ENCODE measurements around the gene CCDC197. TPM values are rescaled to one million over a fixed set of nuclear protein-coding genes. Genes with fewer than 3 reads are reported as not detected.
A peak's percentile ranks its signal among the peaks of the same experiment; 100 is the strongest.

CCDC197 gene
- total RNA-seq, 1 experiment from 2014 or later, result not detected

GRCh38 chr14:94030571-94030970 lies 33.5 kb downstream of the CCDC197 start:
- no peak overlapping the region for H3T11ph ChIP-seq (ENCODE audit: low read length)
- H3K18ac ChIP-seq (ENCODE audit: insufficient read length, low read depth, low read length), result no peak overlapping the region
- no peak overlapping the region for H3K56ac ChIP-seq (ENCODE audit: insufficient read length, low read depth, low read length)
- no peaks in the 10 kb centered on the region for H3K79me1 ChIP-seq (ENCODE audit: insufficient read depth, low read depth, low read length, poor library complexity, severe bottlenecking)
- no peaks in the 10 kb centered on the region for H3K4me1 ChIP-seq (ENCODE audit: insufficient read depth, low read length)
- H2AFZ ChIP-seq (ENCODE audit: low read length), result no peak overlapping the region
- H4K5ac ChIP-seq (ENCODE audit: insufficient read length, low read depth, low read length), result no peak overlapping the region
- no peak overlapping the region for H3K4ac ChIP-seq (ENCODE audit: low read depth, low read length)
- H3K79me2 ChIP-seq (ENCODE audit: insufficient read depth, low read length), result no peaks in the 10 kb centered on the region
- Mint-ChIP-seq H3K36me3 (ENCODE audit: insufficient read depth in 1 of 3, low read depth in 3 of 3) (peaks cover 4 to 15% (median 9%) of the 10 kb centered on the region in 3 experiments), H3K27ac (peak overlapping the region in 1 of 3 experiments; percentile 17; a peak in 2 of 7 replicates), H3K4me3 (no peak overlapping the region), H3K4me1 (peaks cover 26 to 30% of the 10 kb centered on the region in 2 experiments), H3K9me3 (peaks cover 0 to 2% of the 10 kb centered on the region in 2 experiments; a peak in 3 of 5 replicates), H3K27me3 (ENCODE audit: low read depth) (peaks cover 5% of the 10 kb centered on the region; the same call in 1 of the 2 replicates)
- H2BK5ac ChIP-seq (ENCODE audit: insufficient read length, low read length), result no peak overlapping the region
- no peak overlapping the region for H4K8ac ChIP-seq (replicated peaks; ENCODE audit: insufficient read length, low read depth, low read length)
- no peak overlapping the region for H2BK20ac ChIP-seq (ENCODE audit: low read depth, low read length, poor library complexity, severe bottlenecking)
- H4K91ac ChIP-seq (ENCODE audit: insufficient read length, low read depth, low read length), result no peak overlapping the region
- no peaks in the 10 kb centered on the region for H3K9me3 ChIP-seq (ENCODE audit: control insufficient read depth, low read depth, low read length)
- H4K20me1 ChIP-seq (ENCODE audit: control insufficient read depth, insufficient read depth, insufficient read length), result no peaks in the 10 kb centered on the region
- no peak for TF ChIP-seq CTCF (conservative IDR thresholded peaks at IDR 0.05)
- no peak overlapping the region for H3K27ac ChIP-seq (ENCODE audit: insufficient read length, low read depth, low read length)
- H2BK12ac ChIP-seq (ENCODE audit: insufficient read length, low read depth, low read length), result no peak overlapping the region
- H3K27me3 ChIP-seq (ENCODE audit: insufficient read depth, low read length), result no peaks in the 10 kb centered on the region
- H3K9ac ChIP-seq (ENCODE audit: extremely low read depth, insufficient read length, low read length), result no peak overlapping the region
- no peak overlapping the region for H3K23ac ChIP-seq (ENCODE audit: insufficient read length, low read depth, low read length)
- H2BK15ac ChIP-seq (ENCODE audit: low read depth, low read length), result no peak overlapping the region
- no peak for DNase-seq
- WGBS (ENCODE audit: extremely low coverage, insufficient read length, low lambda C conversion rate), result no CpG with 5 or more reads among the region's 14 CpGs
- H3K14ac ChIP-seq (ENCODE audit: insufficient read depth, low read length), result no peak overlapping the region
- H3K23me2 ChIP-seq (ENCODE audit: insufficient read length, low read depth, low read length, poor library complexity, severe bottlenecking), result no peaks in the 10 kb centered on the region
- no peak overlapping the region for H2AK5ac ChIP-seq (ENCODE audit: insufficient read length, low read length)
- no peak overlapping the region for H2BK120ac ChIP-seq (ENCODE audit: low read depth, low read length, poor library complexity, severe bottlenecking)
- H3K4me2 ChIP-seq (ENCODE audit: insufficient read depth, insufficient read length, low read length), result no peak overlapping the region

Measured in H9 (cell line).